Astrocyte (in vitro differentiated cells and primary cell): ENCODE data around the gene PYGB. TPM values are rescaled to one million over a fixed set of nuclear protein-coding genes. Genes with fewer than 3 reads are reported as not detected.

ENCODE experiments used
- DNase-seq: peaks from one replicate; pipeline ENCODE4 v3.0.0-alpha.2; 2010; ENCODE audit warnings: low read depth
- FAIRE-seq: peaks from 2 replicates; lab custom pipeline; 2011; peaks lifted over from hg19 to GRCh38; lab: Jason Lieb, UNC
- H2AFZ ChIP-seq: 2 replicates; pipeline ENCODE4 v1.6.0; 2012; ENCODE audit warnings: low read depth, low read length, inconsistent platforms
- H3K27ac ChIP-seq: 2 replicates; pipeline ENCODE4 v1.5.1; 2011; ENCODE audit warnings: low read depth, low read length, inconsistent platforms
- H3K27me3 ChIP-seq: 2 replicates; pipeline ENCODE4 v1.6.0; 2011; ENCODE audit warnings: low read length, inconsistent platforms; ENCODE audit not compliant: insufficient read depth
- H3K36me3 ChIP-seq: 2 replicates; pipeline ENCODE4 v1.5.1; 2011; ENCODE audit warnings: low read length, inconsistent platforms; ENCODE audit not compliant: insufficient read depth
- H3K4me1 ChIP-seq: 2 replicates; pipeline ENCODE4 v1.5.1; 2011; ENCODE audit warnings: low read length, inconsistent platforms; ENCODE audit not compliant: insufficient read depth
- H3K4me2 ChIP-seq: 2 replicates; pipeline ENCODE4 v1.6.0; 2012; ENCODE audit warnings: low read length, inconsistent platforms
- H3K4me3 ChIP-seq: 2 replicates; pipeline ENCODE4 v1.5.1; 2011; ENCODE audit warnings: low read depth, mild to moderate bottlenecking, low read length, inconsistent platforms; ENCODE audit not compliant: insufficient read depth
- H3K79me2 ChIP-seq: 2 replicates; pipeline ENCODE4 v1.6.0; 2012; ENCODE audit warnings: mild to moderate bottlenecking, low read length, inconsistent platforms; ENCODE audit not compliant: insufficient read depth
- H3K9ac ChIP-seq: 2 replicates; pipeline ENCODE4 v1.6.0; 2012; ENCODE audit warnings: mild to moderate bottlenecking, low read length, inconsistent platforms
- H3K9me3 ChIP-seq: 2 replicates; pipeline ENCODE4 v1.5.1; 2012; ENCODE audit warnings: low read depth, mild to moderate bottlenecking, low read length, inconsistent platforms; ENCODE audit not compliant: insufficient read depth
- H4K20me1 ChIP-seq: 2 replicates; pipeline ENCODE4 v1.6.0; 2012; ENCODE audit warnings: low read length, inconsistent platforms; ENCODE audit not compliant: insufficient read depth
- H3K27ac Mint-ChIP-seq: one replicate; pipeline ENCODE4 v1.8.0; 2021; ENCODE audit warnings: mild to moderate bottlenecking, mixed read lengths; ENCODE audit not compliant: unreplicated experiment
- H3K27me3 Mint-ChIP-seq: one replicate; pipeline ENCODE4 v1.8.0; 2021; ENCODE audit warnings: low read depth, mixed read lengths; ENCODE audit not compliant: unreplicated experiment
- H3K36me3 Mint-ChIP-seq: one replicate; pipeline ENCODE4 v1.8.0; 2021; ENCODE audit warnings: low read depth, mixed read lengths; ENCODE audit not compliant: unreplicated experiment
- H3K4me1 Mint-ChIP-seq: one replicate; pipeline ENCODE4 v1.8.0; 2021; ENCODE audit warnings: low read depth, mixed read lengths; ENCODE audit not compliant: unreplicated experiment
- H3K4me3 Mint-ChIP-seq: one replicate; pipeline ENCODE4 v1.8.0; 2021; ENCODE audit warnings: mild to moderate bottlenecking, moderate library complexity, mixed read lengths; ENCODE audit not compliant: unreplicated experiment
- H3K9me3 Mint-ChIP-seq: one replicate; pipeline ENCODE4 v1.8.0; 2021; ENCODE audit warnings: mild to moderate bottlenecking, mixed read lengths; ENCODE audit not compliant: unreplicated experiment
- CTCF ChIP-seq: IDR thresholded peaks from 2 replicates; pipeline ENCODE4 v1.5.1; 2011; ENCODE audit warnings: low read depth, mild to moderate bottlenecking, inconsistent platforms, low read length, moderate library complexity; ENCODE audit not compliant: insufficient read depth
- EZH2 ChIP-seq: IDR thresholded peaks from 2 replicates; pipeline ENCODE4 v1.6.1; 2012; ENCODE audit warnings: mild to moderate bottlenecking, low read length, inconsistent platforms; ENCODE audit not compliant: insufficient read depth
- total RNA-seq: library from RNA; stranded (reverse); gene quantifications from 2 replicates; pipeline ENCODE4 v1.2.1, GENCODE V29; 2021

Gene PYGB
- total RNA-seq, 1 donor from 2014 or later = 206 TPM

GRCh38 chr20:25226433-25227316 is 21.2 kb upstream of the PYGB start:
- peaks cover 32% of the 10 kb centered on the region for H3K4me1 Mint-ChIP-seq
- Histone ChIP-seq H3K79me2 (no peaks in the 10 kb centered on the region), H3K27me3 (no peaks in the 10 kb centered on the region), H3K4me3 (no peak overlapping the region), H3K27ac (peak overlapping the region; percentile 18), H3K9ac (peak overlapping the region; percentile 18), H3K36me3 (no peaks in the 10 kb centered on the region), H3K4me1 (peaks cover 41% of the 10 kb centered on the region), H2AFZ (no peak overlapping the region), H3K9me3 (no peaks in the 10 kb centered on the region), H3K4me2 (peak overlapping the region; percentile 24), H4K20me1 (no peaks in the 10 kb centered on the region)
- FAIRE-seq (no peak), DNase-seq (no peak)
- no peak overlapping the region for H3K4me3 Mint-ChIP-seq
- TF ChIP-seq CTCF (no peak), EZH2 (no peak)
- peaks cover 5% of the 10 kb centered on the region for H3K36me3 Mint-ChIP-seq
- H3K9me3 Mint-ChIP-seq = no peaks in the 10 kb centered on the region
- peak overlapping the region; percentile 98 for H3K27ac Mint-ChIP-seq
- H3K27me3 Mint-ChIP-seq = no peaks in the 10 kb centered on the region

GRCh38 chr20:25227317-25227831 is 20.5 kb upstream of the PYGB start:
- peak; percentile 76 for DNase-seq
- Histone ChIP-seq H3K36me3 (no peaks in the 10 kb centered on the region), H3K9ac (peak overlapping the region; percentile 18), H3K27ac (peak overlapping the region; percentile 18), H3K4me2 (peak overlapping the region; percentile 24), H2AFZ (no peak overlapping the region), H3K9me3 (no peaks in the 10 kb centered on the region), H3K27me3 (no peaks in the 10 kb centered on the region), H3K4me3 (no peak overlapping the region), H3K4me1 (peaks cover 34% of the 10 kb centered on the region), H4K20me1 (no peaks in the 10 kb centered on the region), H3K79me2 (no peaks in the 10 kb centered on the region)
- Mint-ChIP-seq H3K27me3 (no peaks in the 10 kb centered on the region), H3K4me3 (peak overlapping the region; percentile 21), H3K9me3 (no peaks in the 10 kb centered on the region), H3K36me3 (peaks cover 5% of the 10 kb centered on the region), H3K4me1 (peaks cover 28% of the 10 kb centered on the region), H3K27ac (peak overlapping the region; percentile 98)
- FAIRE-seq = peak; percentile 87
- TF ChIP-seq EZH2 (no peak), CTCF (no peak)
